HepG2 (cell line): ENCODE results near the gene S100Z. TPM values are rescaled to one million over a fixed set of nuclear protein-coding genes. Genes with fewer than 3 reads are reported as not detected.

Source experiments
- ATAC-seq: fragments of 200-7000 bp; cut with Tn5 transposase; 3 replicates; pipeline ENCODE4 v1.9.1; 2020; ENCODE audit warnings: mild to moderate bottlenecking, moderate library complexity
- BruUV-seq: library from RNA; stranded (reverse); fragments of 400-500 nt; replicated peaks from 2 replicates; lab custom pipeline; 2021; lab: Mats Ljungman, UMichigan
- CTCF ChIA-PET: fragments of 300-600 bp; formaldehyde crosslinking; extraction: SDS; loops from one replicate; lab custom pipeline; 2021; ENCODE audit warnings: low total read pairs, inconsistent platforms, low intra/inter-chr PET ratio; lab: Yijun Ruan, JAX
- POLR2A ChIA-PET: fragments of 350-600 bp; sonication (Branson Sonifier 250); formaldehyde crosslinking; loops from one replicate; lab custom pipeline; 2020; ENCODE audit warnings: antibody characterized with exemption, inconsistent platforms; lab: Yijun Ruan, JAX
- DNase-seq: peaks from one replicate; pipeline ENCODE4 v3.0.0-alpha.2; 2015; ENCODE audit warnings: low spot score
- FAIRE-seq: peaks from 3 replicates; lab custom pipeline; 2011; peaks lifted over from hg19 to GRCh38; lab: Jason Lieb, UNC
- H2AFZ ChIP-seq: one replicate; pipeline ENCODE4 v1.6.1; 2011; ENCODE audit warnings: low read length, inconsistent platforms
- H3K27ac ChIP-seq: fragments of 300-600 bp; 3 replicates; pipeline ENCODE4 v1.8.0; 2011; ENCODE audit warnings: mixed run types, mild to moderate bottlenecking, mixed read lengths, low read length, inconsistent platforms; ENCODE audit not compliant: insufficient read depth; ENCODE audit errors: extremely low read length
- H3K27me3 ChIP-seq, 2 experiments: fragments of 200-600 bp in 1 of 2; 2 replicates in 1 of 2; 3 replicates in 1 of 2; pipeline versions ENCODE4 v1.6.0 to v1.8.0; 2011; ENCODE audit warnings: low read length in 2 of 2, mild to moderate bottlenecking in 2 of 2, moderate library complexity in 2 of 2, inconsistent platforms in 1 of 2; ENCODE audit not compliant: insufficient read depth in 2 of 2, control insufficient read depth in 1 of 2
- H3K36me3 ChIP-seq, 2 experiments: fragments of 200-600 bp in 1 of 2; replicated peaks in 1 of 2; 2 replicates in 1 of 2; 3 replicates in 1 of 2; pipeline versions ENCODE4 v1.5.1 to v1.8.0; 2011; ENCODE audit warnings: low read length in 2 of 2, inconsistent platforms in 1 of 2; ENCODE audit not compliant: insufficient read depth in 2 of 2, control insufficient read depth in 1 of 2
- H3K4me1 ChIP-seq: 2 replicates; pipeline ENCODE4 v1.5.1; 2012; ENCODE audit warnings: low read length, inconsistent platforms; ENCODE audit not compliant: insufficient read depth
- H3K4me2 ChIP-seq: 2 replicates; pipeline ENCODE4 v1.6.0; 2011; ENCODE audit warnings: low read depth, low read length, inconsistent platforms
- H3K4me3 ChIP-seq, 3 experiments: fragments of 200-600 bp in 1 of 3; sonication (generic), shearing (Covaris generic) in 1 of 3; replicated peaks in 1 of 3; 2 replicates each; pipeline ENCODE4 v1.5.1; 2011 to 2016; ENCODE audit warnings: low read length in 3 of 3, inconsistent platforms in 2 of 3, low read depth in 2 of 3, mild to moderate bottlenecking in 2 of 3, control low read depth in 1 of 3, mixed read lengths in 1 of 3; ENCODE audit not compliant: insufficient read depth in 1 of 3
- H3K79me2 ChIP-seq: one replicate; pipeline ENCODE4 v1.6.1; 2011; ENCODE audit warnings: low read length, inconsistent platforms; ENCODE audit not compliant: insufficient read depth
- H3K9ac ChIP-seq: 2 replicates; pipeline ENCODE4 v1.6.0; 2011; ENCODE audit warnings: mild to moderate bottlenecking, low read depth, low read length, inconsistent platforms; ENCODE audit not compliant: insufficient read depth
- H3K9me3 ChIP-seq: 2 replicates; pipeline ENCODE4 v1.5.1; 2012; ENCODE audit warnings: mild to moderate bottlenecking, low read length
- H4K20me1 ChIP-seq: 2 replicates; pipeline ENCODE4 v1.6.0; 2011; ENCODE audit warnings: inconsistent platforms, mild to moderate bottlenecking, low read length, moderate library complexity; ENCODE audit not compliant: insufficient read depth
- ATM ChIP-seq: fragments of 450-650 bp; IDR thresholded peaks from 2 replicates; pipeline ENCODE4 v1.7.1; 2017; ENCODE audit warnings: mild to moderate bottlenecking, borderline replicate concordance
- BRD4 ChIP-seq: sonication (generic); formaldehyde crosslinking; IDR thresholded peaks from 2 replicates; pipeline ENCODE4 v1.4.0; 2020; ENCODE audit warnings: missing genetic modification reagents
- EEA1 ChIP-seq: sonication (generic); formaldehyde crosslinking; IDR thresholded peaks from 2 replicates; pipeline ENCODE4 v1.5.1; 2020; ENCODE audit warnings: mild to moderate bottlenecking, missing genetic modification reagents, borderline replicate concordance
- GPN1 ChIP-seq: sonication (generic); formaldehyde crosslinking; IDR thresholded peaks from 2 replicates; pipeline ENCODE4 v1.5.1; 2020; ENCODE audit warnings: missing genetic modification reagents, borderline replicate concordance
- KLF16 ChIP-seq, 2 experiments: sonication (generic) in 1 of 2; formaldehyde crosslinking in 1 of 2; IDR thresholded peaks; 2 replicates each; pipeline versions ENCODE4 v1.6.1 to v1.8.0; 2016 to 2023; ENCODE audit warnings: missing genetic modification reagents in 2 of 2, missing compliant biosample characterization in 1 of 2
- MBD4 ChIP-seq: IDR thresholded peaks from 2 replicates; pipeline ENCODE4 v1.6.1; 2012; ENCODE audit warnings: low read length, inconsistent platforms, borderline replicate concordance
- RFX1 ChIP-seq: fragments of 450-650 bp; IDR thresholded peaks from 2 replicates; pipeline ENCODE4 v1.6.1; 2017
- SIN3B ChIP-seq: fragments of 150-350 bp; IDR thresholded peaks from 2 replicates; pipeline ENCODE4 v1.6.1; 2014; ENCODE audit warnings: low read length
- ZMYM2 ChIP-seq: sonication (generic); formaldehyde crosslinking; IDR thresholded peaks from 2 replicates; pipeline ENCODE4 v1.8.0; 2022; ENCODE audit warnings: mild to moderate bottlenecking, missing genetic modification reagents
- ZNF274 ChIP-seq: sonication (generic); formaldehyde crosslinking; IDR thresholded peaks from 2 replicates; pipeline ENCODE4 v1.5.1; 2020; ENCODE audit warnings: mild to moderate bottlenecking, missing genetic modification reagents
- ZNF670 ChIP-seq: sonication (generic); formaldehyde crosslinking; IDR thresholded peaks from 2 replicates; pipeline ENCODE4 v1.8.0; 2022; ENCODE audit warnings: mild to moderate bottlenecking, missing genetic modification reagents, borderline replicate concordance
- ZNF713 ChIP-seq: sonication (generic); formaldehyde crosslinking; IDR thresholded peaks from 2 replicates; pipeline ENCODE4 v1.4.0; 2020; ENCODE audit warnings: mild to moderate bottlenecking, missing genetic modification reagents
- ZNF749 ChIP-seq: sonication (generic); formaldehyde crosslinking; IDR thresholded peaks from 2 replicates; pipeline ENCODE4 v1.8.0; 2022; ENCODE audit warnings: mild to moderate bottlenecking, missing genetic modification reagents, moderate library complexity, borderline replicate concordance
- ZNF772 ChIP-seq: sonication (generic); formaldehyde crosslinking; IDR thresholded peaks from 2 replicates; pipeline ENCODE4 v1.5.0; 2020; ENCODE audit warnings: mild to moderate bottlenecking, missing genetic modification reagents
- ZNF773 ChIP-seq: sonication (generic); formaldehyde crosslinking; IDR thresholded peaks from 2 replicates; pipeline ENCODE4 v1.4.0; 2020; ENCODE audit warnings: missing genetic modification reagents, borderline replicate concordance
- WGBS: methylation state at CpG from one replicate; pipeline ENCODE4 v1.1.6; 2017; ENCODE audit warnings: low lambda C conversion rate; 5-methylcytosine and 5-hydroxymethylcytosine counted together
- in situ Hi-C: cut with HindIII; loops from 2 replicates; pipeline ENCODE4 v1.10.0; 2017; ENCODE audit warnings: low pct_unique_long_range_greater_than_20kb; ENCODE audit not compliant: extremely low pct_ligation_motif_present
- intact Hi-C: fragments of 100-400 bp; cut with micrococcal nuclease; formaldehyde crosslinking; loops from one replicate; pipeline ENCODE4 v1.10.0; 2022; ENCODE audit not compliant: unreplicated experiment
- polyA plus RNA-seq, 8 experiments: library from polyadenylated mRNA; depleted of rRNA in 3 of 8; stranded (reverse) in 7 of 8; unstranded in 1 of 8; fragments of >200 nt; fragmentation: Illumina TruSeq in 4 of 8; extraction: Trizol in 4 of 8; gene quantifications; 2 replicates each; pipeline versions ENCODE4 v1.2.1 to v1.2.3, GENCODE V29; 2011 to 2016; ENCODE audit warnings: low read depth in 4 of 8, missing spikeins in 1 of 8, mixed read lengths in 1 of 8; ENCODE audit not compliant: insufficient read depth in 1 of 8
- total RNA-seq, 5 experiments: library from RNA; depleted of rRNA; stranded (reverse); fragments of >200 nt; fragmentation: Illumina TruSeq; extraction: Trizol; gene quantifications; 2 replicates each; pipeline ENCODE4 v1.2.3, GENCODE V29; 2016; ENCODE audit warnings: low read depth in 1 of 5
- TF ChIP-seq, protein P1 (sequence below): sonication (generic); formaldehyde crosslinking; IDR thresholded peaks from 2 replicates; pipeline ENCODE4 v1.4.0; 2020; ENCODE audit warnings: missing genetic modification reagents
- TF ChIP-seq, protein P2 (sequence below): sonication (generic); formaldehyde crosslinking; IDR thresholded peaks from 2 replicates; pipeline ENCODE4 v1.5.0; 2020; ENCODE audit warnings: mild to moderate bottlenecking, low read depth, missing genetic modification reagents, borderline replicate concordance

Gene S100Z
- total and polyA plus RNA-seq, 2 of the 13 experiments (the other 11 are each of a cell fraction or from before 2014, with no cell fraction given) = 0.22 TPM; not detected in 1

DNA sequence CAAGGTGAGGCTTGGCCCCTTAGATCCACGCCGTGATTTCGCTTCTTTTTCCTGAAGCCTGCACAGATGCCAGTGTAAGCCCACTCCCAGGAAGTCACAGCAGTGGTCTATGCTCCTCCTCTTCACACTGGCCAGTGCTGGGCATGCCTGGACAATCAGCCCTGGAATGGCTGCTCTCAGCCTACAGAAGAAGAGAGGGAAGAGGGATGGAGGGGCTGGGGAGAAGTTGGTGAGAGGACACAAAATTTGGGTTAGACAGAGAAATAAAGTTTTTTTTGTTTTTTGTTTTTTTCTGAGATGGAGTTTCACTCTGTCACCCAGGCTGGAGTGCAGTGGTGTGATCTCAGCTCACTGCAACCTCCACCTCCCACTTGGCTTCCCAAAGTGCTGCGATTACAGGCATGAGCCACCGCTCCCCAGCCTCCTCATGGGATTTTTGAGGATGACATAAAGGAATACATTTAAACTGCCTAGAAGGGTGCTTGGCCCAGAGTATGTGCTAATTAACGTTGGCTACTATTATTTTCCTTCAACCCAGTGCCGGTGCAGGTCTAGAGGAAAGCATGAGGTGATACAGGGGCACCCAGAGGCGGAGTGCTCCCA is 830 bp downstream of the S100Z start (continued):
- TF ChIP-seq, protein P1, sequence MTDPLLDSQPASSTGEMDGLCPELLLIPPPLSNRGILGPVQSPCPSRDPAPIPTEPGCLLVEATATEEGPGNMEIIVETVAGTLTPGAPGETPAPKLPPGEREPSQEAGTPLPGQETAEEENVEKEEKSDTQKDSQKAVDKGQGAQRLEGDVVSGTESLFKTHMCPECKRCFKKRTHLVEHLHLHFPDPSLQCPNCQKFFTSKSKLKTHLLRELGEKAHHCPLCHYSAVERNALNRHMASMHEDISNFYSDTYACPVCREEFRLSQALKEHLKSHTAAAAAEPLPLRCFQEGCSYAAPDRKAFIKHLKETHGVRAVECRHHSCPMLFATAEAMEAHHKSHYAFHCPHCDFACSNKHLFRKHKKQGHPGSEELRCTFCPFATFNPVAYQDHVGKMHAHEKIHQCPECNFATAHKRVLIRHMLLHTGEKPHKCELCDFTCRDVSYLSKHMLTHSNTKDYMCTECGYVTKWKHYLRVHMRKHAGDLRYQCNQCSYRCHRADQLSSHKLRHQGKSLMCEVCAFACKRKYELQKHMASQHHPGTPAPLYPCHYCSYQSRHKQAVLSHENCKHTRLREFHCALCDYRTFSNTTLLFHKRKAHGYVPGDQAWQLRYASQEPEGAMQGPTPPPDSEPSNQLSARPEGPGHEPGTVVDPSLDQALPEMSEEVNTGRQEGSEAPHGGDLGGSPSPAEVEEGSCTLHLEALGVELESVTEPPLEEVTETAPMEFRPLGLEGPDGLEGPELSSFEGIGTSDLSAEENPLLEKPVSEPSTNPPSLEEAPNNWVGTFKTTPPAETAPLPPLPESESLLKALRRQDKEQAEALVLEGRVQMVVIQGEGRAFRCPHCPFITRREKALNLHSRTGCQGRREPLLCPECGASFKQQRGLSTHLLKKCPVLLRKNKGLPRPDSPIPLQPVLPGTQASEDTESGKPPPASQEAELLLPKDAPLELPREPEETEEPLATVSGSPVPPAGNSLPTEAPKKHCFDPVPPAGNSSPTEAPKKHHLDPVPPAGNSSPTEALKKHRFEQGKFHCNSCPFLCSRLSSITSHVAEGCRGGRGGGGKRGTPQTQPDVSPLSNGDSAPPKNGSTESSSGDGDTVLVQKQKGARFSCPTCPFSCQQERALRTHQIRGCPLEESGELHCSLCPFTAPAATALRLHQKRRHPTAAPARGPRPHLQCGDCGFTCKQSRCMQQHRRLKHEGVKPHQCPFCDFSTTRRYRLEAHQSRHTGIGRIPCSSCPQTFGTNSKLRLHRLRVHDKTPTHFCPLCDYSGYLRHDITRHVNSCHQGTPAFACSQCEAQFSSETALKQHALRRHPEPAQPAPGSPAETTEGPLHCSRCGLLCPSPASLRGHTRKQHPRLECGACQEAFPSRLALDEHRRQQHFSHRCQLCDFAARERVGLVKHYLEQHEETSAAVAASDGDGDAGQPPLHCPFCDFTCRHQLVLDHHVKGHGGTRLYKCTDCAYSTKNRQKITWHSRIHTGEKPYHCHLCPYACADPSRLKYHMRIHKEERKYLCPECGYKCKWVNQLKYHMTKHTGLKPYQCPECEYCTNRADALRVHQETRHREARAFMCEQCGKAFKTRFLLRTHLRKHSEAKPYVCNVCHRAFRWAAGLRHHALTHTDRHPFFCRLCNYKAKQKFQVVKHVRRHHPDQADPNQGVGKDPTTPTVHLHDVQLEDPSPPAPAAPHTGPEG (CRISPR knock-in tag) = no peak

DNA sequence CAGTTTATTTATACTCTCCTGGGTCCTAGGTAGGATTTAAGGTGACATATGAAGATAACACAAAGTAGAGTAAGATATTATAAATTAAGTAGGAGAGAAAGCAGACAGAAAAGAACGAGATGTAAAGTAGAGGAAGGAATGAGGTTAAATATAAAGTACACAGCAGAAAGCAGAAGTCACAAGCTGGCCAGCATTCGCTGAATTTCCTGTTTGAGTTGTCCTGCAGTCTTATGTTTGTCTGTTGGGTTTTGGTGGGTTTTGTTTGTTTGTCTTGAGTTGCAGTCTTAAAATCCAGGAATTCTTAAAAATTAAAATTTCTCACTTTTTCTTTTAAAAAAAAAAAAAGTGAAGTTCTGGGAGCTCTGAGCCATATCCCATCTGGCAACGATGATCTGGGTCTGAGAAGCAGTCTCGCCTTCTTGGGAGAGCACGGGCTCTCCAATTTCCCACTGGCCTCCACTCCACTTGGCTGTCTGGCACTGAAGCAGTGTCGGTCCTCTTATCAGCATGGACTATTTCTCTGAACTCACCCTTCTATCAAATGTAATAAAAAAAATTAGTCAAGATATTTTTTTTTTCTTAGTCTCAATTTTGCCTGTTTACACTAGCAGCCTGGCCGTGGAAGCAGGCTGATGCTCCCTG is 2.0 kb downstream of the S100Z start:
- H3K36me3 ChIP-seq = no peaks in the 10 kb centered on the region
- ChIA-PET POLR2A (no interaction called here), CTCF (no interaction called here)
- DNase-seq = no peak
- no peak for ATAC-seq
- no peak overlapping the region for H3K9ac ChIP-seq
- no peaks in the 10 kb centered on the region for H3K79me2 ChIP-seq
- H3K4me1 ChIP-seq = peaks cover 19% of the 10 kb centered on the region; the same call in 1 of the 2 replicates
- H3K27me3 ChIP-seq = no peaks in the 10 kb centered on the region; a peak in 1 of 5 replicates
- no peaks in the 10 kb centered on the region for H3K9me3 ChIP-seq
- in situ Hi-C loops = no loop called here
- H3K27ac ChIP-seq = no peak overlapping the region
- intact Hi-C loops = no loop called here
- no TSS peak for BruUV-seq
- no peaks in the 10 kb centered on the region for H4K20me1 ChIP-seq
- no peak for FAIRE-seq
- H3K4me3 ChIP-seq = no peak overlapping the region
- H3K4me2 ChIP-seq = no peak overlapping the region
- TF ChIP-seq ZNF274 (no peak), ZNF749 (no peak), MBD4 (no peak), ZNF670 (no peak), ZNF772 (CRISPR knock-in tag) (no peak), BRD4 (CRISPR knock-in tag) (no peak), ZNF773 (no peak), ZMYM2 (CRISPR knock-in tag) (no peak), ATM (no peak), EEA1 (CRISPR knock-in tag) (no peak), GPN1 (no peak), ZNF713 (no peak), SIN3B (no peak), KLF16 (CRISPR knock-in tag; IDR thresholded peaks at IDR 0.05) (no peak), RFX1 (no peak)
- TF ChIP-seq, protein P2, sequence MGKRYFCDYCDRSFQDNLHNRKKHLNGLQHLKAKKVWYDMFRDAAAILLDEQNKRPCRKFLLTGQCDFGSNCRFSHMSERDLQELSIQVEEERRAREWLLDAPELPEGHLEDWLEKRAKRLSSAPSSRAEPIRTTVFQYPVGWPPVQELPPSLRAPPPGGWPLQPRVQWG = no peak
- no peak overlapping the region for H2AFZ ChIP-seq
- whole genome bisulfite sequencing = 48% methylated on average over 7 of the region's 7 CpGs
